ENCODE measurements around the gene HPCAL1.

DNA sequence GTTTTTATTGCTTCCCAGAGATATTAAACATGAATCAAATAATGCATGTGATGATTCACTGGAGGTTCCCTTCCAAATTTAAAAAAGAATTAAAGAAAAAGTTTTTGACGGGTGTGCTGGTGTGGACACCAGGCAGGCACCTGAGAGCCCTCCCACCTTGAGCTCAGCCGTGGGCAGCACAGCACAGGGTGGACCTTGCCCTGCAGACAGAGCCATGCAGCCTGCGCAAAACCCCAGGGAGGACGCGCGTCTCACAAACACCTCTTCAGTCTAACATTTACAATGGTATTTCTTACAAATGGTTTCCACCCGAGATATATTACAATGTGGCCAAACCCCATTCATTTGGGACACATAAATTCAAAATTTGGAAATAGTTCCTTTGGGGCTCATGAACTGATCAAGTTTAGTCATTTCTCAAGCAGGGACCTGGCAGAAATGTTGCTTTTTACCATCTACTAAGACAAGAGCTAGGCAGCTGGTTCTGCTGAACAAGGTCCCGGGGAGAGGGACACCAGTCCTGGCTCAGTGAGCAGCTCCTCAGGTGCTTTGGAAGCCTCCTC is 100.0 kb downstream of the HPCAL1 start:
- TF ChIP-seq, protein P1, sequence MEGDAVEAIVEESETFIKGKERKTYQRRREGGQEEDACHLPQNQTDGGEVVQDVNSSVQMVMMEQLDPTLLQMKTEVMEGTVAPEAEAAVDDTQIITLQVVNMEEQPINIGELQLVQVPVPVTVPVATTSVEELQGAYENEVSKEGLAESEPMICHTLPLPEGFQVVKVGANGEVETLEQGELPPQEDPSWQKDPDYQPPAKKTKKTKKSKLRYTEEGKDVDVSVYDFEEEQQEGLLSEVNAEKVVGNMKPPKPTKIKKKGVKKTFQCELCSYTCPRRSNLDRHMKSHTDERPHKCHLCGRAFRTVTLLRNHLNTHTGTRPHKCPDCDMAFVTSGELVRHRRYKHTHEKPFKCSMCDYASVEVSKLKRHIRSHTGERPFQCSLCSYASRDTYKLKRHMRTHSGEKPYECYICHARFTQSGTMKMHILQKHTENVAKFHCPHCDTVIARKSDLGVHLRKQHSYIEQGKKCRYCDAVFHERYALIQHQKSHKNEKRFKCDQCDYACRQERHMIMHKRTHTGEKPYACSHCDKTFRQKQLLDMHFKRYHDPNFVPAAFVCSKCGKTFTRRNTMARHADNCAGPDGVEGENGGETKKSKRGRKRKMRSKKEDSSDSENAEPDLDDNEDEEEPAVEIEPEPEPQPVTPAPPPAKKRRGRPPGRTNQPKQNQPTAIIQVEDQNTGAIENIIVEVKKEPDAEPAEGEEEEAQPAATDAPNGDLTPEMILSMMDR (conservative IDR thresholded peaks at IDR 0.05; ENCODE audit: low read depth, low read length), result no peak
- TF ChIP-seq EZH2 (IDR thresholded peaks at IDR 0.05; ENCODE audit: low read length, unreplicated experiment), result no peak
